GM11168 (cell line): Measurements from ENCODE around the gene GPC6.

Source experiments
- in situ Hi-C: fragments of 300-500 bp; cut with MboI; formaldehyde crosslinking; loops from one replicate; pipeline ENCODE4 v1.12.0; 2022; ENCODE audit warnings: low sequenced_read_pairs; ENCODE audit not compliant: unreplicated experiment

GPC6 gene

DNA sequence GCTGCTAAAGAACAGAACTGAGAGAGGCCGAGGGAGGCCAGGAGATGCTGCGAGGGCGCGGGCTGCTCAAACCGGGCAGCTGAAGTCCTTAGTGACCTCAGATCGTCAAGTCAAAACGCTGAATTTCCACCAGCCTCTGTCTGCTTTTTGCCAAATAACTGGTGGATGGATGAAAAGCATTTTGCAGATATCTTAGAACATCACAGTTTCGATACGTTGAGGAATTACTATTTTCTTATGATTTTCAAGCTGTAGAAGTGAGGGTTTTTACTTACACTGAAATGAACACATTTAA, 2.0 kb downstream of the GPC6 start:
- in situ Hi-C loops, result no loop called here

DNA sequence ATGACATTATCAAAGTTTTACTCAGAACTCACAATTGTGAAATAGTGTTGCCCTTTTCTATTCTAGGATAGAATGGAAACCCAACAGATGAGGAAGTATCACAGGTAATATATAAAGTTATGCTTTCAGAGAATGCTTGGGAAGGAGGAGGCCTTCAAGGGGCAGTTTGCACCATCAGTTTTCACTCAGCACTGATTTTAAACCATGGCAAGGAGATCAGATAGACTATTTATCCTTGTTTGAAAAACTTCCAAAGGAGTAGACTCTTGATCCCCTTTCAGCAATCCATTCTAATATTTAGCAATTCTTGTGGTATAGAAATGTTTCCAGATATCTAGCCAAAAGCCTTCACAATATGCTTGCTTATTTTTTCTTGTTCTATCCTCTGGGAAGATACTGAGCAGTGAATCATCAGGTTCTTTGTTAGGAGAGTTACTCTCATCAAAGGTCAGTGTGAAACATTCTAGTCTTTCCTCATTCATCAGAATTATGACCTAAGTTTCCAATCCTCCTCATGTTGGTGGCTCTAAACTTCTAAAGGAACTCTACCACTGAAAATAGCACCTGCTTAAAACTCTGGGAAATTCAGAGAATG, 3.8 kb downstream of the GPC6 start:
- in situ Hi-C loops, result no loop called here

DNA sequence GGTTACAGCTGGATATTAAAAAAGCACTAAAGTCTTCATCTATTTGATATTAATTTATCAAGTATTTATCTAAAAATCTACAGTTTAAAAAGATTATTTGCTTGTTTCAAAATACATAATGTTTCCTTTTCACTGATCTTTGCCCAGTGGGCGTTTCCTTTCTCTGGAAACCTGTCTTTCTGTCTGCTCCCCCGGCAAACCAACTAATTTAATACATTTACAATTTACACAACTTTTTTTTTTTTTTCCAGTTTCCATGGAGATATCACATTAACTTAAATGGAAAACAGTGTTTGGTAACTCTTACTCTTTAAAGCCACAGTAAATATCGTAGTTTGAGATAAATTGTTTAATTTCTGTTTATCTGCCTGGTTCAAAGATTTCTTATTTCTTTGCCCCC, 5.3 kb downstream of the GPC6 start:
- in situ Hi-C loops, result no loop called here

DNA sequence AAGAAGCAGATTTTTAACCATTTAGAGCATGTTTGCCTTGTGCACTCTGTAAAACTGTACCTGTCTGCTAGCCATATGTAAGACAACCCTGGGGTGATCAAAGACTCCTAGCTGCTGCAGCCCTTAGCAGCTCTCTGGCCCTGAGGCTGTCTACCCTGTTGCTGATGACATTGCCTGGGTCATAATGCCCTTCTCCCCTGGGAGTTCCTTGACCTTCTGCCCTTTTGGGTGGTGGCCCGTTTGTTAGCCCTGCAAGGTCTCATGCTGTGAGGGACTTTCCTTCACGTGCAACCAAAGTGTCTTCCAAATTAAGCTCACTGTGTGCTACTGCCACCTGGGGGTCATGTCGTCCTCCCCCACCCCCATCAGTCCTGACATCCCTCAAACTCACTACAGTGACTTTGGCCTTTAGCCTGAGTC, 7.4 kb downstream of the GPC6 start:
- in situ Hi-C loops, result no loop called here

DNA sequence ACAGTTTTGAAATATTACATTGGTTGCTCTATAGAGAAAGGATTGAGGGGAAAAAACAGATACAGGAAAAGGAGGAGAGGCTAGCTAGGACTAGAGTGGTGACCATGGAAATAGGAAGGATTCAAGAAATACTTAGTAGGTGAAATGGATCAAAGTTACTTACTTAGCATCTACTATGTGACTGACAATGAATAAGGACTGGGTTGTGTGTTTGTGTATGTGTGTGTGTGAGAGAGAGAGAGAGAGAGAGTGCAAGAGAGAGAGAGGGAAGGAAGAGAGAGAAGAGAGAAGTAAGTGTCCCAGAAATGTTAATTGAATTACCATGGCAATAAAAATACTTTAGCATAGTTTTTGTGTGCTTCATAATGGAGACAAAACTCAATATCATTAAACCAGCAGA, 7.9 kb downstream of the GPC6 start:
- in situ Hi-C loops, result no loop called here

DNA sequence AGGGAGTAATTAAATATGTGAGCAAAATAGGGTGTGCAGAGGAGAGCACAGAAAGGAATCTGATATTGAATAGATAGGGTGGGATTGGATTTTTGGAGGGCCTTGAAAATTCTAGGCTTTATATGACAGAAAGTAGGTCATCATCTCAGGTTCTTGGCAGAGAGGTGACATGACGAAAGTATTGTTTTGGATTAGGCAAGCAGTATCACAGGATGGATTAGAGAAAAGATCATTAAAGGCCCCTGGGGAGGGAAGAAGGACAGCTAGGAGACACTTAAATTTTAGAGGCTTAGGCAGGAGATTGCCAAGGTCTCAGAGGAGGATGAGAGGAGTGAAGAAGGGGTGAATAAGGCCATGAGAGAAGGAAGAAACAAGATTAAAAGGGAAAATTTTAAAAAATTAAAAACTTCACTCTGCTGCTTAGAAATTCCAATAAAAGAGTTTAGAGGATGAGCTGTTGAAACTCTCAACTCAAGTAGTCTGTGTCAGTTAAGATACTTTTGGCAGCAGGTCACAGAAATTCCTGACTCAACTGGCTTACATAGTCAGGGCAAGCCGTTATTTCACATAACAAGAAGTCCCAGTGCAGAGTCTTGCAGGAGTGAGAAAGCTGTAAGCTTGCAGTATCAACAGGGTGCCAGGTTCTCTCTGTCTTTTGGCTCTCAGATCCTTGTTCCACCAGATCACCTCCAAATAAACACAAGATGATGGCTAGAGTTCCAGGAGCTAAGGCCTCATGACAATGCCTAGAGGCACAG, 8.8 kb downstream of the GPC6 start:
- in situ Hi-C loops, result no loop called here

DNA sequence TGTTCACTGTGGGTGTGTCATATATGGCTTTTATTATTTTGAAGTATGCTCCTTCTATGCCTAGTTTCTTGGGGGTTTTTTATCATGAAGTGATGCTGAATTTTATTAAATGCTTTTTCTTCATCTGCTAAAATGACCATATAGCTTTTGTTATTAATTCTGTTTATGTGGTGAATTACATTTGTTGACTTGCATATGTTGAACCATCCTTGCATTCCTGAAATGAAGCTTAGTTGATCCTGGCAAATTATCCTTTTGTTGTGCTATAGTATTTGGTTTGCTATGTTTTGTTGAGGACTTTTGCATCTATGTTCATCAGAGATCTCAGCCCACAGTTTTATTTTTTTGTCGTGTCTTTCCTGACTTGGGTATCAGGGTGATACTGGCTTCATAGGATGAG, 12.1 kb downstream of the GPC6 start:
- in situ Hi-C loops, result no loop called here

DNA sequence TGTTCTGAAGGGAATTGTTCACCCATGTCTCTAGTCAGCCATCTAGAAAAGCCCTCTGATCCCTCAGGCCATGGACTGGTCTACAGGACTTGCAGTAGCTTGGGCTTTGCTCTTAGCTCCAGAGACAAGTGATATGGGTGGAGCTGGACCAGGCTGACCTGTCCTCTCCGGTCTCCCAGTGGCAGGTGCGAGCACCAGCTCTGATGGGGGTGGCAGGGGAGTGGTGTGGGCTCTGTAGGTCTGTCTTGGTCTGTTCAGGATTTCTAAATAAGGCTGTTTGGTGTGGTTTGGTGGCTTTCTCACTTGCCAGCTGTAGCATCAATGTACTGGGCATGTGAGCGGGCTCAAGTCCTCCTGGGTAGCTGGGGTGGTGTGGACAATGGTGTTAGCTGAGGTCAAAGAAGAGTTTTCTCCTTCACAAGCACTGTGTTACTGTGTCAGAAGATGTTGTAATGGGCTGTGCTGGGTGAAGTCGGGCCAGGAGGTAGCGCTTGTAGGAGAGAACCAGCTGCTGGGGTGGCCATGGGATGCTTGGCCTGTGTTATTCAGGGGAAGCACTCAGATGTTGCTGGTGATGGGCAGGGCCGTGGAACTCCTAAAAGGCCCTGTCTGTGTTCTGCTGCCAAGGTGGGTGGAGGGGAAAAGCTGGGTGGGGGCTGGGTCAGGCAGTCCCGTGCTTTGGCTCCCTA, 16.9 kb downstream of the GPC6 start:
- in situ Hi-C loops, result no loop called here

DNA sequence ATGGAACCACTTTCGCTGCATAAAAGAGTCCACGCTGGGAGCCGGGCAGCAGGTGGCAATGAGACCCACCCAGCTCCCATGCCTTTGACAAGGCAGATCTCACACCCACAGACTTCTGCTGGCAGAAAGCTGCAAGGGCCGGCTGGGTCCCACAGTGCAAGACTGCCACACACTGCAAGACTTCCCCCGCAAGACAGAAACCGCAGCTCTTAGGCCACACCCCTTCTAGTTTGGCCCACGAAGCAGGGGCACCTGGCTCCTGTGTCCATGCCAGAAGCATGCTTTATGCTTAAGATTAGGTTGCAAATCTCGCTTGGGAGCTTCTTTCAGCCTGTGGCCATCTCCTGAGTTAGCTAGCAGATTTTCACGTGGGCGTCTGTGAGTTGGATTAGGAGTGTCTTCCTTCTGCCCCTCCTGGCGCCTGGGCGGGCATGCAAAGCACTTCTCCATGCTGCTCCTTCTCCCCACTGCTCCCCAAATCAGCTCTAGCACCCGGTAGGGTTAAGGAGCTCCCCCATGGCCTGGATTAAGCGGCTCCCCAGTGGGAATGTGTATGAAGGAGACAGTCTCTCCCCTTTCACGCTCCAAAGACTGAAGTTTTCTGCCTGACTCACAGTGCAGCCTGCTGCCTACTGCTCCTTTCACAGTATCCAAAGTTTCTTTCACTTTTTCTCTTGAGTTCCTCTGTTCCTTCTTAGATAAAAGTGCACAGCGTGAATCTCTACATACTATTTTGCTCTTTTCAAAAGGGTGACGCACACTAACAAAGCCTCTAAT, 17.7 kb downstream of the GPC6 start:
- in situ Hi-C loops, result no loop called here

DNA sequence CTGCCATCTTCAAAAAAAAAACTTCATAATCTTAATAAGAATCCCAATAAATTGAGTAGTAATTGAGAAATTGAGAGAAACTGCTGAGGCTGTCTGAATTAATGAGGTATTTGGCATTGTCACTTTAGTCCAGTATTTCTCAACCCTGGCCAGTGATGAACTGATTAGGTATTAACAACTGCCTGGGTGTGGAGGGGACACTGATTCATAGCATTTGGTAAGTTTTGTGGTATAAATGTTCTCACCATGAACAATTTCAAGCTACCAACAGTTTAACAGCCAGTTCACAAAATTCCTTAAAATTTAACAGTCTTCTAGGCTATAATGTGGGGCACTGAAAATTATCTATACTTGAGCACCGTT, 18.3 kb downstream of the GPC6 start:
- in situ Hi-C loops, result no loop called here

DNA sequence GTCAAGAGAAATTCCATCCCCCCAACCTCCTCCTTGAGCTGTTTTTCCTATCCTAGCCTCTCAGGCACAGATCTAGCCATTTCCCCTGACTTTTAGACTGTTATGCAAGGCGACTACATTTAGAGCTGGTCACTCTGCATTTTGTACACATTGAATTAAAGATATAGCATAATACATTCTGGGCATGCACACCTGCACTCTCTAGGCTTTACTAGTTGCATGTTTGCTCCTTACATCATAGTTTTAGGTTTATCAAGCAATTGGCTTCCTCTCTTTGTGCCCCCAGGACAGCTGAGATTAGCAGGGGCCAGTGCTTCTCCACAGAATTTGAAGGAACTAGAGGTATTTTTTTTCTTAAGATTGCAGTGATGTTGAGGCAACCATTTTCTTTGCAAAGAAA, 19.5 kb downstream of the GPC6 start:
- in situ Hi-C loops, result no loop called here

DNA sequence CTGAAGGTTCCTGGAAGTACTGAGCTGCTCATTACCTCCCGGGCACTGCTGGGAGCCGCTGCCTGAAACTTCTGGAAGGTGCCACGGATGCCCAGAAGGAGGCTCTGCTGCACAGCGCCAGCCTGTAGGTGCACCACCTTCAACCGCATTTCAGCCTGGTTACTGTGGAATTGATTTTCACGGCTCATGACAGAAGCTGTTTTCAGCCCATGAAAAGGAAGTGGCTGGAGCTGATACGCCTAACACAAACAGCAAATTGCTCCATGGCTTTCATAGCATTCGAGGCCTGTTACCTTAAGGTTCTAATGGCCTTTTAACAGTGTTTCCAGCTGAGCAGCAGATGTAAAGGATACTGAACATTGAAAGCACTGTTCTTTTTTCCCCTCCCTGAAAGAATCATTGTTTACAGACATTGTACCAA, 22.0 kb downstream of the GPC6 start:
- in situ Hi-C loops, result no loop called here

DNA sequence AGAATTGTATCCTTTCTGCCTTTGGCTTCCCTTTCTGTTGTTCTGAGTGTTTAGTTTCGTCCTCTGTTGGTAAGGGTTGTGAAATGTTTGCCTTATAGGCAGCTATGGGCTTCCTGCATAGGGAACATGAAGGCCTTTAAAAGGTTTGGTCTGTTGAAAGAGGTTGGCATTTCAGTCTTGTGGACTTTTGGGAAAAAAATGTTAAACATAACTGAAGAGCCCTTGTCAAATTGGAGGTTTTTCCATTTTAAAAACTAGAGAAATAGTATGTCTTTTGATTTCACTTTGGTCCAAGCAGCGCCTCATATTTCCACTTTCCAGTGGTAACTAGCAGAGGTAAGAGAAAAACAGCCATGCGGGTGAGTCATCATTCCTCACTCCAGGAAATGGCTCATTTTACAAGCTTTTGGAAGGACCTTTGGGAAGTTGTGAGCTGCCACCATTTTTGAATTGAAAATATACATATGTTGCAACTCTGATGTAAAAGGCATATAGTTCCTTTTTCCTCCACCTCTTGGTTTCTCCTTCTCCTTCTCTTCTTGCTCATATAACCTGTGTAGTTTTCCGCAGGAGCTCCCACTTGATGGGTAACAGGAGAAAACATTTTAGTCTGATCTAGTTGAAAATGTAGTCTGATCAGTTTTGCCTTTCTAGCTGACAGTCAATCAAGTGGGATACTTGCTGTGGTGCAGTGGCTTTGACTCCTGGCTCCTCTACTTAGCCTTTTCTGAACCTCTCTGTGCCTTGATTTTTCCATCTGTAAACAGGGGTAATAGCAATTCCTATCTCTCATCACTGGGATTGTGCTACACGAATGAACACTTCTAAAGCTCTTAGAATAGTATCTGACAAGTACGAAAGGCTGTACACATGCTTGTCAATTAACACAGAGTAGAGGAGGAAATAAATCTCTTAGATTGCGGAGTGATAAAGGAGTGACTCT, 23.0 kb downstream of the GPC6 start:
- in situ Hi-C loops, result no loop called here

DNA sequence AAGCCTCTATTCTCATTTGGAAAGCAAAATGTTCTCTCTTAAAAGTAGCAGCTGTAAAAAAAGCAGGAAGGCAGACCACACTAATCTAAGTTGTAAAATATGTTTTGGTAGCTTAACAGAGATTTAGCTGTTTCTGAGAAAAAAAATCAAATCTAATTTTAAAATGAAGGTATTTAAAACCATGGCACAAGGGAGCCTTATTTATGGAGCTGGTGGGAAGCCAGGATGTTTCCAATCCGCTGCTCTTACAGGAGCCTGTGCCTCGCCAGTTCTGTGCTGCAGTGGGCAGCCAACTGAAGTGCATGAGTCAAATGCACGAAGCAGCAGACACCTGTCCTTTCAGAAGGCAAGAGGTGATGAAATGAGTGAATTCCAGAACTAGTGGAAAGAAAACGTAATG, 28.2 kb downstream of the GPC6 start:
- in situ Hi-C loops, result no loop called here

DNA sequence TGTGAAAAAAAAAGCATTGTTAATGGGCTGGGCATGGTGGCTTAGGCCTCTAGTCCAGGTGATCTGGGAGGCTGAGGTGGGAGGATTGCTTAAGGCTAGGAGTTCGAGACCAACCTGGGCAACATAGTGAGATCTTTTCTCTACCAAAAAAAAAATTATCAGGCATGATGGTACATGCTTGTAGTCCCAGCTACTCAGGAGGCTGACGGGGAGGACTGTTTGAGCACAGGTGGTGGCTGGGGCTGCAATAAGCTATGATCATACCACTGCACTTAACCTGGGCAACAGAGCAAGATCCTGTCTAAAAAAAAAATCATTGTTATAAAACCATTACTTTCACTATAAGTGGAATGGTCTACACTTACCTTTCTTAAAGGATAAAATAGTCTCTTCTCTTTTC, 30.4 kb downstream of the GPC6 start:
- in situ Hi-C loops, result no loop called here

DNA sequence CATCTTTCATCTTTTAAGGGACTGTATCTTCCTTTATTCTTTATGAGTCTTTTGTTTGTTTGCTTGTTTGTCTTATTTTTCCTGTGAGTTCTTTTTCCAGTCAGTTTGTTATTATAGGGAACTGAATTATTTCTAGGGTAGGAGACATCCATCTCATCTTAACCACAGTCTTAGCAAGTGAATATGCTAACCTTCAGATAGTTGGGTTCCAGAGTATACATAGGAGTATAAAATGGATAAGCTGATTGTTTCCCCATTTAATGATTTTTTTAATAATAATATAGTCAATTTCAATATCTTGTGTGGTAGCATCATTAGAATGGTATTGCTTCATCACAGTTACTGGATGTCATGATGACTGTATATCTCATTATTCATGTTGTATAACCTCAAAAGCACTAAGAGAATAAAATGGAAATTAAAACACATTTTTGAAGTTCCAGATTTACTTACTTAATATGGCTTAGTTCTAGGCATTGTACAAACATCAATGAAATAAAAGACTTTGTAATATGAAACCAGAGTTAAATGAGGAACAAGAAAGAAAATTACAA, 33.0 kb downstream of the GPC6 start:
- in situ Hi-C loops, result no loop called here

DNA sequence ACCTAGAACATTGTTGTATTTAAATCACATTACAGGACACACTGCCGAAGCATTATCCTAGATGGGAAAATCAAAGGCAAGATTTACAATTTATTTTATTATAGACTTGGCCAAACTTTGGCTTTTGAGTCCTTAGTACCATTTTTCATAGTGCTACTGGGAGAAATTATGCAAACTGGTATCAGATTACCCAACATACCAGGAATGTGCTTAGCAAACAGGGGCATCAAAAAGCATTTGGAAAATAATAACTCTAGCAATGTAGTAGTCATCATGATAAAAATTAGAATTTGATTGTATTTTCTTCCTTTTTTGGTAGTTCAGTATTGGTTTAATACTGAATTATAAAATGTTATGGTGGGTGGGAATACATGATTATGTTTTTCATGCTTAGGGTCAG, 34.0 kb downstream of the GPC6 start:
- in situ Hi-C loops, result no loop called here

DNA sequence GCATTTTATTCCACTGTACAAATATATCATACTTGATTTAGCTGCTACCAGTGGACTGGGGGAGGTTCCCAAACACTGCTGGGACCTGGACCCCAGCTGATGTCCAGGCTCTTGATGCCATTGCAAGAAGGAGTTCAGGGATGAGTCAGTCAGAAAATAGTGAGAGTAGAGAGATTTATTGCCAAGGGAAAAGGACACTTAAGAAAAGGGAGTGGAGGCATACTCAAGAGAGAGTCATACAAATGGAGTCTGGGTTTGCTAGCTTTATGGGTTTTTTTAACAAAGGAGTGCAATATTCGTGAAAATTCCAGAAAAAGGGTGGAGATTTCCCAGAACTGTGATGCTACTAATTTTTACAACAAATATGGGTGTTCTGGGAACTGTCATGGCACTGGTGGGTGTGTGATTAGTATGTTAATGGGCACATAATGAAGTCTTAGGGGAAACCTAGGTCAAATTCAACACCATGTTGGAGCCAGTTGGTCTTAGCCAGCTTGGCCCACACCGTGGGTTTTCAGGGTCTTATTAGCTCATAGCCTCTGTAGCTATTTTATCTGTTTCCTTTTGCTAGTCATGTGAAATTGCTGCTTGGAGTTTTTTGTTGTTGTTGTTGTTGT, 36.2 kb downstream of the GPC6 start:
- in situ Hi-C loops, result no loop called here

DNA sequence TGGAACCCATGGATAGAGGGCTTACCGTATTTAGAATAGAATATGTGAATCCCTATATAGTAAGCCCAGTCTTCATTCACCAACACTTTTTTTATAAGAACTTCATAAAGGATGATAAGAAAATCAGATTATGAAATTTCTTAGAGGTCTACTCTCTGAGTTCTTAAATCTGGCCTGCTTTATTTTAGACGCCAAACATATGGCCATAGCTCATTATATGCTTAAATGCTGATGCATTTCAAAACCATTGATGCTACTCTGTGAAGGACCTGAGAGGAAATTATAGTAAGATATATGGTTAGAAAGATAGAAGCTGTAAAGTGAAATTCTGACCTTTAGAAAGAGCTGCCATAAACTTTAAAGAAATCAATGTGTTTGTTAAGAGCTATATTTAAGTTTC, 38.3 kb downstream of the GPC6 start:
- in situ Hi-C loops, result no loop called here
